ENCODE measurements around the gene NME9.

The NME9 gene

DNA sequence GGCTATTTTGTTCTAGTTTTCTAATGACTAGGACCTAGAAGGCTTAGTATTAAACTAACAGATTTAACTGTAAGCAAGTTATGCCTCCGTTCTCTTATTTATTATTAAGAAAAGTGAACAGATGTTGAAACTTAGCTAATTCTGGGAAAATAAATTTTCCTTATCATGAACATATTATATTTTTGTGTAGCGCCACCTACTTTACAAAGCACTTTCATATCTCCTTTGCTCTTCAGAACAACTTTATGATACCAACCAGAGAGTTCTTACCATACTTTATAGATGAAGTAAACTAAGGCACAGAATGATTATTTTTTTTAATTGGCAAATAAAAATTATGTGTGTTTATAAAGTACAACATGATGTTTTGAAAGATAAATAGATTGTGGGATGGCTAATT is 59.4 kb downstream of the NME9 start:
- no peak for DNase-seq

DNA sequence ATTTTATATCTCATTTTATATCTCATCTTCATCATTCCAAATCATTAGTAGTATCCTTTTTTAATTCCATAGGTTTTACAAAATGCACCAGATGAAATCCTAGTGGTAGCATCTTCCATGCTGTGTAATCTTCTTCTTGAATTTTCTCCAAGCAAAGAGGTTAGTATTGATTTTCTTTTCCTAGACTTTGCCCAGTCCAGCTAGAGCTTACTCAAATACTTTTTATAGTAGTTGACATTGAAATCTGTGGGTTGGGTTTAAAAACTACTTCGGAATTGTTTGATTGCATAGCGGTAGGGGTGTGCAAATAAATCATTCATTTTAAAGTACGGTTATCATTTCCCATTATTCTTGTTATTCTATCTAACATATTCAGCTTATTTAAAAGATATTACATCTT is 62.6 kb downstream of the NME9 start:
- DNase-seq: no peak

DNA sequence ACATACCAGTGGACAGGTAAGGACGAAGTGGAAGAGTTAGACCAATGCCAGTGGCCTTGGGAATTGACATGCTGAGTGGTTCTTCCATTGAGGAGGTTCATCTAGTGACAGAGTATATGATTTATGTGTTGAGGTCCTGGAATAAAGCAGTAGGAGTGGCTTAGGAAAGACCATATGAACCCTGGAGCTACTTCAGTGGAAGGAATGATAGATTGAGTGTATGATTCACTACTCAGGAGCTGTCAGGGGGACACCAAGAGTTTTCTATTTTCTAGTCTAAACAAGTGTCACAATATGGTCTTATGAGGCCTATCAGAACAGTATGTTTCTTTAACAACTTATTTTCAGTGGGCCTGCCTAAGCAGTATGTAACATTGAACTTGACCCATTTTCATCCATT is 63.9 kb downstream of the NME9 start:
- no peak for DNase-seq

DNA sequence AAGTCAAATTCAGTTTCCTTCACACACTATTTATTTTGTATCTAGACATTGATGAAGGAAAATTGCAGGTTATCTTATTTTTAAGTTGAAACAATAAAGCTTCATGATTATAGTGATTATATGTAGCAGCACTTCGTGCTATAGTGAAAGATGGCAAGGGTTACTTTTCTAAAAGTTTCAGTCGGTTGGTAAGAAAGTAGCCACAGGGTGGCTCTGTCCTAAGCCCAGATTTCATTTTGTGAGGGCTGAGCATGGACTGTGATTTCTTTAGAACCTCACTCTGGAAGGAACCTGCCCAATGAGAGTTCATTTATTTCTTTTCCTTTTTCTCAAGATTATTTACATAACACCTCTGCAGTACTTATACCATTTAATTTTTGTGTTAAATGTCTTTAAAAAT is 66.5 kb downstream of the NME9 start:
- no peak for DNase-seq

DNA sequence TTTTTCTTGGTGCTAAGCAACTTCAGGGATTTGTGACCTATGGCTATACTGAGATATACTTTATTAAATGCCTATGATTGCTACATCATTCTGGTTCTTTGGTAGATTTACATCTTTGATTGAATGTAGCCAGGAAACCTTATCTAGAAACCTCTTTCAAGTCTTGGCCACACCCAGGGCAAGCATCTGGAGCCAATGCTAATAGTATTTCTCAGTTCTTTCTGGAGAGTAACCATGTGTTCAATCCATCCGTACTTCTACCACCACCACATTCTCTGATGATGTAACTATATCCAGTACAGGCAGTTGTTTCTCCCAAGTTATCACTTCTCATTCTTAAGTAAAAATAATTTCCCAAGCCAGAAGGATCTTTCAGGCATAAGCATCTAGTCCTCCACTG is 69.0 kb downstream of the NME9 start:
- DNase-seq: no peak

DNA sequence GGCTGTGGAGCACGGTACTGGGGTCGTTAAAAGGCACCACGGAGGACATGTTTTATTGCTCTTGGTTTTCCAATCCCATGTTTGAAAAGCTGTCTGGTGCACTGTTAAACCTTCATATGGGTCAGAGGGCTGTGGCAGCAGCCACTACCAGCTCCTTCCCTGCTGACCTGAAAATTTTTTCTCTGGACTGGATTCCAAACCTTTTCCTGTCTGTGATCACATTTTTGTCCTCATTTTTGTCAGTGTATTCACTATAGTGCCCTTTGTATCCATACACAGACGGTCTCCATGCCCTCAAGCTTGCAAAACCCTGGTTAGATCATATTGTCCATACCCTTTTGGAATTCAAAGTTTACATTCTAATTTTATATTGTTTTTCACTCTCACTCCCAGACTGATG is 70.5 kb downstream of the NME9 start:
- DNase-seq: no peak

DNA sequence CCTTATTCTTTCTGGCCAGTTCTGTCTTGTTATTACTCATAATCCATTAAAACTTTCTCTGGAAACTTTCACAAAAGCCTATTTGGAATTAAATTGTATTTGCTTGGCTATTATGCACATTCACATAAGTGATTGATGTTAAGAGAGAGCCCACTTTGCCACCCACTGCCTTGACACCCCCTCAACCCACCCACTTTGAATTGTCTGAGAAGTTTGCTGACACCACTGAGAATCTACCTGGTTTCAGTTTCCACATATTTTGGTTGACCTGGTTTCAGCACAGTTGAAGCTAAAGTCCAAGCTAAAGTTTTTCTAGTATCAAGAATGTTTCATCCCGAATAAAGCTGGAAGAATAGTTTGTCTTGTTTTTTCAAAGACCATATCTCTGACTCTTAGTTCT is 71.7 kb downstream of the NME9 start:
- DNase-seq: no peak

DNA sequence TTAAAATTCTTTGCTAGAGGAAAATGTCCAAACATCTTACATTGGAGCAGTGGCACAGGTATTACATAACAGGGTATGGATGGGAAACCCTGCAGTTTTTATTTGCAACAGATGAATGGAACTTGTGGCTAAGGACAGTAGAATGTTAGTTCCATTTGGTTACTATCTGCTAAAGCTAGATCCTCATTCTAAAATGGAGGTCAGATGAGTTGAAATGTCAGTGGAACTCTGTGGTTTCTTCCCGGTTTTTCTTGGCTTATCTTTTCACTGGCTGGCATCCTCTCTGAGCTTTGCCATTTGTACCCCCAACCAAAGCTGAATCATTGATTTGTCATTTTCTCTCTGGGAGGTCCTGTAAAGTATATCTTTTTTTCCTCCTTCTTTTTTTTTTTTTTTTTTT is 73.6 kb downstream of the NME9 start:
- no peak for DNase-seq

DNA sequence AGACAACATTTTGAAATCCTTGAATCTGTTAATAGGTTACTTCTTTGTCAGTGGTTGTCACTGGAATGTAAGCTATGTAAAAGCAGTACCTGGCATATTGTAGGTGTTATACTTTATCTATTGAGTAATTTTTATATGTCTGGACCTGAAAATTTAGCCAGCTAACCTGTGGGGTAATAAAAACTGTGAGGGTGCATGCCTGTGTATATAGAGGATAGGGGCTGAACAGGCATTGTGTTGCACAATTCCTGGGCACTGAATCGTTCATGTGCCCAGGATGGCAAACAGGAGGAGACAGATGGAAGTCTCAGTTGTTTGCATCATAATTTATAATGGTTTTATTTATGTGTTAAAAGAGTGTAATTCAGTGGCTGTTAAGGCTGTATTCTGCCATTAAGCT is 75.4 kb downstream of the NME9 start:
- no peak for DNase-seq

DNA sequence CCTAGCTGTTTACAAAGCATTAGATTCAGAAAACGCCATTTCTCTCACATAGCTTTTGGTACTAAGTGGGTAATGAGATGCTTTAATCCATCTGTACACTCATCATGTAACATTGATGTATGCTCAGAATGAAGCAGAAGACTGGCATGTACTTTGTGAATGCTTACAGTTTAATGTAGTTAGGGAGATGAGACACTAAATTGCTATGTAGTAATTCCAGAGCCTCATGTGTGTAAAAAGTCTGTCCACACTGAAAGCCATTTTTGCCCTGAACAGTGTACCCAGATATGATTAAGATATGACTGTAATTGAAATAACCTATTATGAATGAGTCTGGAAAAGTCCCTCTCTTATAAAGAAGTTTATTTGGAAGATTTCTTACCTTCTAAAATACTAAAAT is 76.0 kb downstream of the NME9 start:
- DNase-seq: no peak

All from SHP77 treated with DMSO at 0.1 percent for 48 hours (cell line).